HG03175 (cell line): ENCODE measurements around the gene NEBL.
"Not testable (repeated sequence)": the region's sequence is repeated elsewhere in the genome, so short reads cannot be mapped to it uniquely, and the experiment has no call there.

Source experiments
- ATAC-seq: cut with Tn5 transposase; IDR thresholded peaks from one replicate; pipeline ENCODE4 v1.9.1; 2021; ENCODE audit warnings: mild to moderate bottlenecking, moderate library complexity; ENCODE audit not compliant: unreplicated experiment

NEBL gene, protein sequence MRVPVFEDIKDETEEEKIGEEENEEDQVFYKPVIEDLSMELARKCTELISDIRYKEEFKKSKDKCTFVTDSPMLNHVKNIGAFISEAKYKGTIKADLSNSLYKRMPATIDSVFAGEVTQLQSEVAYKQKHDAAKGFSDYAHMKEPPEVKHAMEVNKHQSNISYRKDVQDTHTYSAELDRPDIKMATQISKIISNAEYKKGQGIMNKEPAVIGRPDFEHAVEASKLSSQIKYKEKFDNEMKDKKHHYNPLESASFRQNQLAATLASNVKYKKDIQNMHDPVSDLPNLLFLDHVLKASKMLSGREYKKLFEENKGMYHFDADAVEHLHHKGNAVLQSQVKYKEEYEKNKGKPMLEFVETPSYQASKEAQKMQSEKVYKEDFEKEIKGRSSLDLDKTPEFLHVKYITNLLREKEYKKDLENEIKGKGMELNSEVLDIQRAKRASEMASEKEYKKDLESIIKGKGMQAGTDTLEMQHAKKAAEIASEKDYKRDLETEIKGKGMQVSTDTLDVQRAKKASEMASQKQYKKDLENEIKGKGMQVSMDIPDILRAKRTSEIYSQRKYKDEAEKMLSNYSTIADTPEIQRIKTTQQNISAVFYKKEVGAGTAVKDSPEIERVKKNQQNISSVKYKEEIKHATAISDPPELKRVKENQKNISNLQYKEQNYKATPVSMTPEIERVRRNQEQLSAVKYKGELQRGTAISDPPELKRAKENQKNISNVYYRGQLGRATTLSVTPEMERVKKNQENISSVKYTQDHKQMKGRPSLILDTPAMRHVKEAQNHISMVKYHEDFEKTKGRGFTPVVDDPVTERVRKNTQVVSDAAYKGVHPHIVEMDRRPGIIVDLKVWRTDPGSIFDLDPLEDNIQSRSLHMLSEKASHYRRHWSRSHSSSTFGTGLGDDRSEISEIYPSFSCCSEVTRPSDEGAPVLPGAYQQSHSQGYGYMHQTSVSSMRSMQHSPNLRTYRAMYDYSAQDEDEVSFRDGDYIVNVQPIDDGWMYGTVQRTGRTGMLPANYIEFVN

DNA sequence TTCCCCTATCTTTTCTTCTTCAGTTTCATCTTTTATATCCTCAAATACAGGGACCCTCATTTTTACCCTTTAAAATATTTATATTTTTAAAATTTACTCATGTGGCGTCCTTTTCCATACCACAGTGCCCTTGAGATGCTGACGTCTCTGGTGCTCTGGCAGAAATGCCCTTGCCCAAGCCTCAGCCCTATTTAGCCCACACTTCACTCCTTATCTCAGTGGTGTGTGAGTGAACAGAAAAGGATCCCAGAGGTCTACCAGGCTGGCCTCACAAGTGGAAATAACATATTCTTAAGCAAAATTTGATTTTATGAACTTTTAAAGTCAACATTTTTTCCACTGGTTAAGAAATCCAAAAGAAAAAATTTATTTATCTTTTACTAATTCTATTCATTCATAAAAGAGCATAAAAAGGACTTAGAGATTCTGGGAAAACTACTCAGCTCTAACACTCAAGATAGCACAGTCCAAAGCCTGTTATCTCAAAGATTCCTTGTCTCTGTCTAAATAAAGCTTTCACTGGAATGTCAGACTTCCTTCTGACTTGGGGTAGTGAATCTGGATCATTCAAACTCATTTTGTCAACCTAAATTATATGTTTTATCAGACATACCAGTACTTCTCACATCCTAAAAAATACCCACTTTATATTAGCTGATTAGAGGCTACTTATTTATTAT lies at the start of gene NEBL:
NEBL (minus strand) TSS at position 166 of the 680 bp plus-strand sequence; CDS start at position 60, 106 bp downstream.
- no peak for ATAC-seq

DNA sequence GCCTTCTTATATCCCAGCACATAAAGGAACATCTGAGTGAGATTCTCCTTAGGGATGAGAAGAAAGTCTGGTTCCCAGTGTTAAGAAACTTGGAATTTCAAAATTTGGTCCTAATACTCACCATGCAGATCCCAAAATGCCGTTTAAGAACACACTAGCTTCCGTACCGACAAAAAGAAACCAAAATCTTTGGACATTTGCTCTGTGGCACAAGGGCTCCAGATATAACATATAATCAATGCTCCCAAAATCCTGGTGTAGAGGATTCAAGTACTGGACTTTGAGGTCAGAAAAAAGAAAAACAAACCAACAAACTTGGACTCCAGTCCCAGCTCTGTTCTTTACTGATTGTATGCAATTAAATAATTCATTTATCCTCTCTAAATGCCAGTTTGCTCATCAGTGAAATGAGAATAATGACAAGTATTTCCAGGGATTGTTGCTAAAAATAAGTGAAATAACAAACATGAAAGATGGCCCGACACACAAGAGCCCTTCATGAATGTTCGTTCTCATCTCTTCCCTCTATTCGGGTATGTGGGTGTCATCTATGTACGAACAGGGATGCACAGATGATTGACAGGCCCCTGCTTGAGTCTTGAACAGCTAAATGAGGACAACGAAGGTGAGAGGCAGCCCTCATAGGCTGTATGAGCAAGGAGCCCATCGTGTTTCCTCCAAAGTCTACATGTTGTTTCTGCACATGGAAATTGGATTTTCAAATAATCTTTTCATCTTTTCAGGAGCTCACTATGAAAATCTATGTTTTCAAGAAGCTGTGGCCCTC lies 48.6 kb upstream of the NEBL start:
- no peak for ATAC-seq

DNA sequence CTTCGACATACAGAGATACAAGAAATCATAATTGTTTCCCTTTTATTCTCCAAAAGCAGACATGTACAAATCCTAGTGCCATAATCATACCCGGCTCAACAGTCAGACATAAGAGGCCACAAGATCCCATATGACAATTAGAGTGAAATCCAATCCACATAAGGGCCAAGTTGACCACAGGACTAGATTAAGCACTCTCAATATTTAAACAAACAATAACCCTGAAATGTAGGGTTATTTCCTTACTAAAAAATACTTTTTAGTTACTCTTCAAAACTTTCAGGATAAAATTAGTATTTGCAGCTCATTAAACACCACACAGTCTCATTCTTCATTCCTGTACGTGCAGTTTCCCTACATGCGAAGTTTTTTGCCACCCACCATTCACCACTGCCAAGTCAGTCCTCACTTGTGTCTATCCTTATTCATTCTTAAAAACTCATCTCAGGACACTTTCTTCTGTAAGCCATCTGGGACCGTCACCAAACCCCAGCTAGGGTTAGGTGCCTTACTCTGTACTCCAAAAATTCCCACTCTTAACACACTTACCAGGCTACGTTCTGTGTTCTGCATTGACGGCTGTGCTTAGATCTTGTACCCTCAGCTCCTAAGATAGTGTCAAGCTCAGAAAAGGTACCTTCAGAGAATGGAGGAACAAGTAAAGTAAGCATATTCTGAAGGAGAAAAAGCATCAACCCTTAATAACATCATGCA lies 47.8 kb upstream of the NEBL start:
- no peak for ATAC-seq

DNA sequence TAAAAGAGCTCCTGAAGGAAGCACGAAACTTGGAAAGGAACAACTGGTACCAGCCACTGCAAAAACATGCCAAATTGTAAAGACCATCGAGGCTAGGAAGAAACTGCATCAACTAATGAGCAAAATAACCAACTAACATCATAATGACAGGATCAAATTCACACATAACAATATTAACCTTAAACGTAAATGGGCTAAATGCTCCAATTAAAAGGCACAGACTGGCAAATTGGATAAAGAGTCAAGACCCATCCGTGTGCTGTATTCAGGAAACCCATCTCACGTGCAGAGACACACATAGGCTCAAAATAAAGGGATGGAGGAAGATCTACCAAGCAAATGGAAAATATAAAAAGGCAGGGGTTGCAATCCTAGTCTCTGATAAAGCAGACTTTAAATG lies 42.3 kb upstream of the NEBL start:
- not testable (repeated sequence) for ATAC-seq

DNA sequence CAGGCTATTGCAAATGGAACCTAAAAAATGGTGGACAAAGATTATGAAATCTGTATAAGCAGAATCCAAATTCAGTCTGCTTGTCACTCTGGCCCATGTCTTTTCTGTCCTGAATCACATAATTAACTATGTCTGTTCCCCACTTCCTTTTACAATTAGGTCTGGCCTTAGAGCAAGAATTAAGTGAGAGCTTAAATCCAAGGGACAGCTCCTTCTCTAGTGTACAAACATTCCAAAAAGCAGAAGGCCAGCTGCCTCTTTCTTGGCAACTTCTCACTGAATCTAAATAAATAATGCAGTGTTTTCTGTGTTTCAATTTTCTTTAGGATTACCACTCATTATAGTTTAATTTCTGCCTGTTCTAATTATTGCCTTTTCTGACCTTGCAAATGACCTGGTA lies 39.3 kb upstream of the NEBL start:
- ATAC-seq: no peak

DNA sequence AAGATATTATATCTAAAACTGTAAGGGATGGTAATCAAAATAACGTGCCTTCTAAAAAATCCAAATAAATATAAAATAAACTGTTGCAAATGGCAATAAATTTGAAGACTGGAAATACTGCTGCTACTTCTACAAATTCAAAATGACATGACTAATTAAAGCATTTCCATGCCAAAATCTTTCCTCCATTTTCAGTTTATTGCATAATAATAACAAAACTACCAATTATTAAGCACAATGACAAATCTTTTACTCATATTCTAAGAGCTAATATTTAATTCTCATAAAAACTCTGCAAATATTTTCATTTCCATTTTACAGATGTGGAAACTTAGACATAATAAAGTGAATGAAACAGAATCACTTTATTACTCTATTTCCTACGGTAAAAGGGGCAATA lies 38.8 kb upstream of the NEBL start:
- no peak for ATAC-seq

DNA sequence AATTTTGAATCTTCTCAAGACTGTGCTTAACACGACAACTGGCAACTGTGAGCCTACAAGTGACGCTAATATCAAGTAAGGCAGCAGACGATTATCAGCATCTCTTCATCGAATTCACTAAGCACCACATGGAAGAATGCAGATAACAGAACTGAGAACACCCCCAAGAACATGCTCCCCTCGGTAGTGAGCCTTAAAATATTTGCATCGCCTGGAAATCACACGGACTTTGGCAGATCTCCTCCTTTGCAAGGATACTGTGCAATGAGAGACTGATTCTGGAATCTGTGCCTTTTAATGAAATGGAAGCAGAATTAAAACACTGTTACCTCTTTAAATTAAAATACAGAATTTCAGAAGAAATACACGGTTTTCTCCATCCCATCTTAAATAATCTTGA lies 38.2 kb upstream of the NEBL start:
- ATAC-seq: no peak

DNA sequence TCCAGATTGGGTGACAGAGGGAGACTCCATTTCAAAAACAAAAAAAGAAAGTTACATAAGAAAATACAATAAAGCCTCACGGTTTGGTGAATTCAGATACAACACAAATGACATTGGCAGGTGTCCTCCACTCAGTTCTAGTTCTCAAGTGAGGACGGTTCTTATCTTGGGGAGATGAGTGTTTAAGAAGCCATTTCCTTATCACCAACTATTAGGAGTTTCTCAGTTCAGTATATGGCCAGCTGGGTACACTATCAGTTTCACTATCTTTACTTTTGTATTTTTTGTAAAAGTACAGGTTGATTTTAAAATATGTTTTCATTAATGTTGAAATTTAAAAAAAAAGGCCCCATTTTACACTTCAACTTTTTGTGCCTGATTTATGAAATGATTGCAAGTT lies 36.6 kb upstream of the NEBL start:
- no peak for ATAC-seq

DNA sequence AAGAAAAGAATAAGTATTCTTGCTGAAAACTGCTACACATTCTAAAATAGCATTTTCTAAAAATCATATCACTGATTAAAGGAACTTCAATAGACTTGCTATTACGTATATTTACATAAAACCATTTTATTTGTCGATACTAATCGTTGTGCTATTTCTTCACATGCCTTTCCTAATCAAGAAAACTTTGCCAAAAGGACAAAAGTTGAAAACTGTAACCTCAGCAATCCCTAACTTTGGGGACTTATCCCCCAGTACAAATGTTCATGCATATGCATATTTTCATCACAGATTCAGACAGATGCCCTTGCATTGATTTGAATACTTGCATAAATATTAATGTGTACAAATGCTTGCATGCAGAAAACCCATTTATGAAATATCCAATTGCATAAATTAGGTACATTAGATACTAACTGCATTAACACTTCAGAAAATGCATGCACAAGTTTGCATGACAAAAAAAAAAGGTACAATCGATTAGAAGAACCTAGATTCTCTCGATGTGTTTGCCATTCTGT lies 35.6 kb upstream of the NEBL start:
- ATAC-seq: no peak

DNA sequence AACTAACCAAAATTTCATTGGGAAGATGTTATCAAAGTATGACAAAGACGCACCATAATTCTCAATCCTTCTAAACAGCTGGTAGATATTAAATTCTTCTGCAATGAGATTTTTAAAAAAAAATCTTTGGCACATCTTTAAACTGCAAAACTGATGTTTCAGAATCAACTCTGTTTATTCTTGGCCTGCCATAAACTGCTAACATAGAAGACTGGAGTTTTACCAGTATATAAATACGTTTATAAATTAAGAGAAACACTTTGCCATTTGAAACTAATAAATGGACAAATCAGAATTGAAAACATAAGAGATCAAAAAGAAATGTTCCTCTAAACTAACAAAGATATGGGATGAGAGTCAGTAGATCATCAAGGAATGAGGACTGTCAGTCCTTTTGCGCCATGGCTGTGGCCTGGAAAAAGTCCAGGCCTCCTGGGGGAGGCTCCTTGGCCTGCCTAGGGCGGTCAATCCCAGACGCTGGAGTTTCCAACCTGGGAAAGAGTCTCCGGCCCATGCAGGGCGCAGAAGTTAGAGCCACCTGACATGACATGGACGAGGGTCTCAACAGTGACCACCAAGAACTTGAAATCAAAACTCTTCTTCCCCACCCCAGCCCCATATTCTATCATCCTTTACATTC lies 34.2 kb upstream of the NEBL start:
- ATAC-seq: no peak

DNA sequence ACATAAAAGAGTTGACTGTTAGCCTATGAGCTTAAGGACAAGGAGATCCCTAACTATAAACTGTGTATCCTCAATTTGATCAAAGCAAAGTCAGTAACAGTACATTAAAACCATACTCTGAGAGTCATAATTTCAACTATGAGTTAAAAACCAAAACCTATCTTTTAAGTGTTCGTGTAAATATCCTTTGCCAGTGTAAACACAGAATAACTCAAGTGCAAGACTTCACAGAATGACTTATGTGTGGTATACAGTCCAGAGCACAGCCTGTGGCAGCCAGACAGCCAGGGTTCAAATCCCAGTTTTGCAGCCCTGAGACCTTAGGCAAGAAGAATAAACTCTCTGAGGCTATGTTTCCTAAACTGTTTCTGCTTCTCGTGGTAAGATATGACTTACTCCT lies 30.3 kb upstream of the NEBL start:
- no peak for ATAC-seq

DNA sequence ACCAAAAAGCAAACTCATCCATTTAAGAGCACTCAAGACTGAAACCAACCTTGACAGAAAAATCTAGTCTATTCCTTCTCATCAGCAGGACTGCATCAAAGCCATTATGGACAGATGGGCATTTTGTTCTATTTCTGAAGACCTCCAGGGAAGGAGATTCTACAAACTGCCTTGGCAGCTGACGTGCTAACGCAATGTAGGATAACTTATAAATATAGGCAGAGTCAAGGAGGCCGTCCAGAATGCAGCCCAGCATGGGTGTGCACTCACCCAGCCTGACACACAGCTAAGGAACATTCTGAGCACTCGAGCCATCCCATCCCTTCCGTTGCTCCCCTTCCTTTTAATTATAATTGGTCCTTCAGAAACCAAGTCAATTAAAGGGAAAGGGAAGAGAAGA lies 25.3 kb upstream of the NEBL start:
- ATAC-seq: no peak

DNA sequence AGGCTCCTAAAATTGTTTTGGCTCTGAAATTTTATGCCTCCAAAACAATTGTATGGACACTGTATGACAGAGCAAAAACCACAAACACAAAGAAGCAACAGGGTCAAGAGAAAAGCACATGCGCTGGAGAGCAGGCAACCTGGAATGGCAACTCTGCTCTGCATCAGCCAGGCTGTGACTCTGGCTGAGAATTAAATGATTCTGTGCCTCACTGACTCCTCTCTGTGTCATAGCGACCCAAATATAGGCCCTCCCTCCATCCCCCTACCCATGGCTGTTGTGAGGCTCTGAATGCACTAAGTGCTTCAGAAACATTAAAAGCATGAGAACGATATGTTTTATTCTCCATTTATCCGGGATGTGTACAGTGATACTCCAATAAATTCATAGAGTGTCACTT lies 24.9 kb upstream of the NEBL start:
- ATAC-seq: no peak

DNA sequence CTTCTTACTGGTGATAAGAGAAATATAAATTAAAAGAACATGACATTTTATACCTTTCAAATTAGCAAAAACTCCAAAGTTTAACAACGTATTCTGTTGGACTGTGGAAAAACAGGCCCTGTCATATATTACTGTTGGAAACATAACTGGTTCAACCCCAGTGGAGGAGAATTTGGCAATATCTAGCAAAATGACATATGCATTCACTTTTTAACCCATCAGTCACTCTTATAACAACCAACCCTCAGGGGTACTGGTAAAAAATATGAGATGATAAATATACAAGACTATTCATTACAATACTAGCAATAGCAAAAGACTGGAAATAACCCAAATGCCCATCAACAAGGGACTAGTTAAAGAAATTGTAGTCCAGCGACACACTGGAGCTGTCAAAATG lies 22.9 kb upstream of the NEBL start:
- no peak for ATAC-seq

DNA sequence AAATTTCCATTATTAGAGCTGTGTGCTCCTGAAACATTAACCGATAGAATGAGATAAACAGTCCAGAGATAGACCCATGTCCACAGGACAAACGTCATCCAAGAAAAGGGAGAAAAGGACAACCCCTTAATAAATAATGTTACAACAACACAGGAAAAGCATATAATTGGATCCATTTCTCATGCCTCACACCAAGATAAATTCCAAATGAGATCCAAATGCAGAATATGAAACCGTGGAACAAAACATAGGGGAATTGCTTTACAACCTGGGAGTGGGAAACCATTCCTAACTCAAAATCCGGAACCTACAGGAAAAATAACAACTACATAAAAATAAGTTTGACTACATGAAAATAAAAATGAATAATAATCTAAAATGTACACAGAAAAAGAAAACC lies 22.4 kb upstream of the NEBL start:
- no peak for ATAC-seq

DNA sequence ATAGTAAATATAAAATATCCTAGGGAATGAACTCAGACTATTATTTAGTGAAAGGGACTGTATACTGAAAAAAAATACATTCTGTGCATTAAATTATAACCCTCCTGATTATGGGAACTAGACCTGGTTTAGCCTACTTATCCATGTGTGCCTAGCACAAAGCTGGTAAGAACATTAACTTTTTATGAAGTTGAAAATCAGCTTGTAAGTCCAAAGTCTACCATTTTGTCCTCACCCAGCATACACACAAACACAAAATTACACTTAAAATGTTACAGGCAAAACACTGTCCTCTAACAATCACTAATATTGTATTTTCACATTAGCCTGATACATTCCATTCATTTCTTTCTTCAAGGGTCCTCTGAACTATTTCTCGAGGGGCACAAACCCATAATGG lies 19.9 kb upstream of the NEBL start:
- ATAC-seq: no peak

DNA sequence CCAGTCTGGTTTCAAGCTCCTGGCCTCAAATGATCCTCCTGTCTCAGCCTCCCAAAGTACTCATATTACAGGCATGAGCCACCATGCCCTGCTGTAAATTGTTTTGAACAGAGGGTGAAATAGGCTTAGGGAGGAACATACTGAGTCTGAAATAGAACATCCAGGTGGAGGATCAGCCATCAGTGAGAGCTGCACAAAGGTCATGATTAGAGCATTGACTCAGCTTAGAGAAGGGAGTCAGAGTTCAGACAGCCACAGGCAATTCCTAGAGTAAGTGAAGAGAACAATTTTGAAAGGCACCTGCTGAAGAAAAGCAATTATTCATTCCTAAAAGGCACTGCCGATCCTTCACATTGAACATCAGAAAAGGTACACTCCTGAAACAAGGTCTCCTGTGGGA lies 15.9 kb upstream of the NEBL start:
- no peak for ATAC-seq

DNA sequence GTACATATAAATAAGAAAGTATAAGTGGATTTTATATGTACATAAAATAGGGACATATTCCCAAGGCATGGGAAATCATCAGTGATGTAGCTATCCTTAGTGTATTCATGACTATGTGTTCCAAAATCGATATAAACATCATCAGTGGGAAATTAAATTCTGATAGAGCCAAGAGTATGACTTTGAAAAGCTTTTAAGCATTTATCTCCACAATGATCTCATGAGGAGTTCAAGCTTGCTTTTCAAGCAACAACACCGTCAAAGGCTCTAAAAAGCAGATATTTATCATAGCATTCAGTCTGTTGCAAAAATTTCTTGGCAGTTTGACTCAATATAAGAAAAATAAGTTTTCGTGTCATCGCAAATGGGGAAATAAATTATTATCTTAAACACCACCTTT lies 14.5 kb upstream of the NEBL start:
- no peak for ATAC-seq

DNA sequence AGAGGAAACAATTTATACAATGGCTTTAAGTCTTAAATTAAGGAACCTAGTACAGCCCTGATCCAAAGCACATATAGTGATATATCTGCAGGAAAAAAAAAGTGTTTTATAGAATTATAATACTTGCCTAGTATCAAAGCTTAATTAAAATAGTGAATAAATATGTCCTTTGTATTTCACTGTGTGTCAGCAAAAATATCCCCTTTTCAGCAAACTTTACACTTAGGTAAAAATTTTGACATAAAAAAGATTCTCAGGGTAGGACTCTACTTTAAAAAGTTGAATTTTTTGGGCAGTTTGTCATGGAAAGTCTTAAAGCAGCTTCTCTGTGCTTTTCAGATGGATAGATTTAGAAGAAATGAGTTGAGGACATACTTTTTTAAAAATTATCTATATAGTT lies 12.7 kb upstream of the NEBL start:
- no peak for ATAC-seq
